Fibroblast of the aortic adventitia (primary cell): ENCODE data around the gene PRKG1. TPM values are rescaled to one million over a fixed set of nuclear protein-coding genes. Genes with fewer than 3 reads are reported as not detected.

ENCODE experiments used
- DNase-seq: peaks from one replicate; pipeline ENCODE4 v3.0.0-alpha.2; 2010; ENCODE audit warnings: low read depth
- H3K4me3 ChIP-seq: 2 replicates; pipeline ENCODE4 v1.5.1; 2011; ENCODE audit warnings: low read depth, mild to moderate bottlenecking, control low read depth, low read length, moderate library complexity
- CTCF ChIP-seq: IDR thresholded peaks from 2 replicates; pipeline ENCODE4 v1.5.1; 2011; ENCODE audit warnings: mild to moderate bottlenecking, low read length, control low read depth, inconsistent platforms; ENCODE audit not compliant: insufficient read depth
- total RNA-seq: library from RNA; depleted of rRNA; stranded (reverse); fragments of >200 nt; gene quantifications from 2 replicates; pipeline ENCODE4 v1.2.3, GENCODE V29; 2012; ENCODE audit warnings: low replicate concordance

The PRKG1 gene
- total RNA-seq, 1 donor: 45.6 TPM

- no peak overlapping the region for H3K4me3 ChIP-seq
- no peak for DNase-seq
- no peak for TF ChIP-seq CTCF
These were observed 1060.8 kb downstream of the PRKG1 start for GRCh38 chr10:52135101-52135500.

GRCh38 chr10:52136921-52137320 lies 1062.6 kb downstream of the PRKG1 start:
- TF ChIP-seq CTCF: no peak
- no peak for DNase-seq
- H3K4me3 ChIP-seq: no peak overlapping the region

- no peak for DNase-seq
- no peak for TF ChIP-seq CTCF
These were observed 1069.1 kb downstream of the PRKG1 start for GRCh38 chr10:52143338-52143737.

GRCh38 chr10:52145636-52146035 lies 1071.3 kb downstream of the PRKG1 start:
- H3K4me3 ChIP-seq: no peak overlapping the region
- DNase-seq: no peak
- TF ChIP-seq CTCF: no peak

More at GRCh38 chr10:52143338-52143737, 1069.1 kb downstream of the PRKG1 start:
- no peak overlapping the region for H3K4me3 ChIP-seq

- H3K4me3 ChIP-seq: no peak overlapping the region
- peak; percentile 28 for DNase-seq
These were observed 1072.5 kb downstream of the PRKG1 start for GRCh38 chr10:52146766-52147165.

GRCh38 chr10:52170776-52171175 lies 1096.5 kb downstream of the PRKG1 start:
- no peak for TF ChIP-seq CTCF
- no peak overlapping the region for H3K4me3 ChIP-seq

More at GRCh38 chr10:52146766-52147165, 1072.5 kb downstream of the PRKG1 start:
- no peak for TF ChIP-seq CTCF

GRCh38 chr10:52172581-52172980 lies 1098.3 kb downstream of the PRKG1 start:
- DNase-seq: peak; percentile 5
- no peak overlapping the region for H3K4me3 ChIP-seq
- TF ChIP-seq CTCF: no peak

More at GRCh38 chr10:52170776-52171175, 1096.5 kb downstream of the PRKG1 start:
- DNase-seq: no peak
